ENCODE measurements around the gene FOXS1.
"Not testable (repeated sequence)": the region's sequence is repeated elsewhere in the genome, so short reads cannot be mapped to it uniquely, and the experiment has no call there.

FOXS1 gene

DNA sequence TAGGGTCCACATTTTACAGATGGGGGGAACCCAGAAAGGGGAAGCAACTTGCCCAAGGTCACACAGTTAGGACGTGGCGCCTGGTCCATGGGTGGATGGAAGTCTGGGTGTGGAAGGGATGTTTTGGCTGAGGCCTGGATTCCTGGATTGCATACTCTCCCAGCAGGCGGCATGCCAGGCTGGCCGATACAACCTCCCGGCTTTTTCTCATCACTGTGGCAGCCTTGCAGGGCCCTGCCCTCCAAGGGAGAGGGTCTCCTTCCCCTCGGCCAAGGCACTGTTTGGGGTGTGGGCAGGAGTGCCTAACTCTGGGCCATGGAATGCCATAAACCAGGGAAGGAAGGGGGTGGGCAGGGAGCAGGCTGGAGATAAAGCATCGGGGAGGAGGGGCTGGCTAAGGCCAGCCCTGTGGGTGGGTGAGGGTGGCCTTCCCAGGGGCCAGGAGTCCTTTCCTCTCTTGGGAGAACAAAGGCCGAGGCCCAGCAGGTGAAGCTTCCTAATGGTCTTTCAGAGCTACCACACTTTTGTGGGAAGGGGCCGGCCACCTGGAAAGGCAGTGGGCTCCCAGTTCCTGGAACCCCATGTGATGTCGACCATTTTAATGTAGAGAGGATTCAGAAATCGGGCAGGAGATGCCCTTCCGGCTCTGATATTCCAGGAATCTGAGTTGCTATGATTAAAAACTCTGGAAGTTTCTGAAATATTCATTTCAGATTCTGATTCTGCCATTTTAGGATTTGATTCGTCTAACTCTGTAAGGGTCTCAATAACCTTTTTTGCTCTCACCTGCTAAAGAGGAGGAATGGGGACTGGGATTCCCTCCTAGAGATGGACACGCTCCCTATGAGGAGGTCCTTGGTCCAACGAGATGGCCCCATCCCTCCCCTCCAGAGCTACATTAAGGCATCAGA lies 4.2 kb downstream of the FOXS1 start:
- DNase-seq (ENCODE audit: low spot score) (no peak), FAIRE-seq (no peak)

- peak; percentile 48 for FAIRE-seq
- no peak for DNase-seq (ENCODE audit: low spot score)
These were observed 5.5 kb downstream of the FOXS1 start for GRCh38 chr20:31839782-31840487.

DNA sequence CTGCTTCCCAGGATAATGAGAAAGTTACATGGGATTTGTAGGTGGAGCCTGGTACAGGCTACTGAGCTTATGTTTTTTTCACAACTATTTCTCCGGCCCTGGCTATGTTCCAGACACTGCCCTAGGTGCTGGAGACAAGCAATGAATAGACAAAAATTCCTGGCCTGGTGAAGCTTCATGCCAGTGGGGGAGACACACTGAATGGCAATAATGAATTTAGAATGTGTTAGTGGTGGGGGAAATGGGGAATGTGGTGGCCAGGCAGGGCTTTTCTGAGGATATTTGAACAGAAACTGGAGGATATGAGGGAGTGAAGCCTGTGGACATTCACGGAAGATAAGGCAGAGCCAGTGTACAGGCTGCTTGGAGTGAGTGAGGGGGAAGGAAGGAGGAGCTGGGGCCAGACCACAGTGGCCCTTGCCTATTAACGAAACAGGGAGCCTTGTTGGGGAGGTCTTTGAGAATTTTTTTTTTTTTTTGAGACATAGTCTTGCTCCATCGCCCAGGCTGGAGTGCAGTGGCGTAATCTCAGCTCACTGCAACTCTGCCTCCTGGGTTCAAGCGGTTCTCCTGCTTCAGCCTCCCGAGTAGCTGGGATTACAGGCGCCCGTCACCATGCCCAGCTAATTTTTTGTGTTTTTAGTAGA lies 6.6 kb downstream of the FOXS1 start:
- FAIRE-seq (peak; percentile 65), DNase-seq (ENCODE audit: low spot score) (peak; percentile 63)

DNA sequence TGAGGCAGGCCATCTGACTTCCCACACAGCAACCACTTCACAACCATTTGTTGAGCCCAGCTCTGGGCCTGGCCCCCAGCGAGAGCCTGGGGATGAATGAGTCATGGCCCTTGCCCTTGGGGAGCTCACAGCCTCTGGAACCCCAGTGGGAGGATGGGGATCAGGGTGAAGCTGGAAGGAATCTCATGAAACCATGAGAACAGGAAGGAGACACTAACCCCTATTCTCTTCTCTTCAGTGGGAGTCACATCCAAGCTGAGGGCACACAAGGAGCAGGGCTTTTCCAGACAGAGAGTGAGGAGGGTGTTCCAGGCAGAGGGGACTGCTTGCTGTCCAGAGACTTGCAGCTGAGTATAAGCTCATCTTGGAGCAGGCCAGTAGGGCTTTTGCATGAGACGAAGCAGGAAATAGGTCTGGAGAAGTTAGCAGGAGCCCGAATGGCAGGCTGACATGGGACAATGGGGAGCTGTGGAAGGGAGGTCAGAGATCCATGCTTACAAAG lies 7.5 kb downstream of the FOXS1 start:
- no peak for DNase-seq (ENCODE audit: low spot score)

GRCh38 chr20:31836853-31837608 lies 8.4 kb downstream of the FOXS1 start:
- FAIRE-seq (no peak), DNase-seq (ENCODE audit: low spot score) (no peak)

More for the DNA sequence above, 7.5 kb downstream of the FOXS1 start:
- no peak for FAIRE-seq

DNA sequence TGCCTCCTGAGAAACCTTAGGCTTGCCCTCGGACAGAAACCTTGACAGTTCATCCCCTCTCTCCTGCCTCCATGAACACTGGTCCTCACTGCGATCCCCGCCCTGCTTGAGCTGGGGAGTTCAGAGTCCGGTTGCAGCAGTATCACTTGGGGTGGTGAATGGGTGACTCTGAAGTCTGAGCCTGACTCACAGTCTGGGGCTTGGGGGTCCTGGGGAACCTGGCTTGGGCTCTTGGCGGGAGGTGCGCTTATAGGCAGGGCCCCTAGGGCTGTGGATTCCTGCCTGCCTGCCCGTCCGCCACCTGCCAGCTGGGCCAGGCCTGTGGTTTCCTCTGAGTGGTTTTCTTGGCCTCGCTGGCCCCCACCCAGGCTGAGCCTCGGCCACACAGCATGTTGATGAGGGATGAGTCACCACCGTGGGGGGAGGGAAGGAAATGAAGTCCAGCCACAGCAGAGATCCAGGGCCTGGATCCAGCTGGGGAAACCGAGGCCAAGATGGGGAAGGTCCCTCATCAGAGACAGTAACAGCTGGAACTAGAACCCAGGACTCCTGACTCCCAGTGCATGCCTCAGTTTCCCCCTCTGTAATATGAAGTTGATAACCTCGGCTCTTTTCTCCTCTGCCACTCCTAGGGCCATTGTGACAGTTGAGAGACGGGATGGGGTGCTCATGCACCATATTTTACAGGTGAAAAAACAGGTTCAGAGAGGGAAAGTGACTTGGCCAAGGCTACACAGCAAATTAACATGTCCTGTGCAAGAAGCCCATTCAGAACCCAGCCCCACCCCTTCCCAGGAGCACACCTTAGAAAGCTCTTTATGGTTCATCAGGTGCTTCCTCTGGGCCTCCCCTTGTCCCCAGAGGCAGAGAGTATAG lies 9.2 kb downstream of the FOXS1 start:
- DNase-seq (ENCODE audit: low spot score), result peak; percentile 97
- FAIRE-seq, result peak; percentile 98

DNA sequence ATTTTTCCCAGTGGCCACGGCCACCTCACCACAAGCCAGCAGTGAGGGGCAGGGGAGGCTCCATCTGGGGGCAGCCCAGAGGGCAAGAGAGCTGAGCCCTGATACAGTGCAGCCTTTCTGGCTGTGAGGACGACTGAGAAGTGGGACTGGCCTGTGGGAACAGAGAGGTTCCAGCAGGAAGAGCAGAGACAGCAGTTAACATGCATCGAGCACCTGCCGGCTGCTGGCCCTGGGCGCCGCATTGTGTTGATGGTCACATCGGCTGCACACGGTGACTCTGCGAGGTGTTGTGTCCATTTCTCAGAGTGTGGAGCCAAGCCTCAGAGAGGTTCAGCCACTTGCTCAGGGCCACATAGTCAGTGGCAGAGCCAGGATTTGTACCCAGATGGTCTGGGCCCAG lies 9.8 kb downstream of the FOXS1 start:
- FAIRE-seq, result peak; percentile 53
- DNase-seq (ENCODE audit: low spot score), result no peak

DNA sequence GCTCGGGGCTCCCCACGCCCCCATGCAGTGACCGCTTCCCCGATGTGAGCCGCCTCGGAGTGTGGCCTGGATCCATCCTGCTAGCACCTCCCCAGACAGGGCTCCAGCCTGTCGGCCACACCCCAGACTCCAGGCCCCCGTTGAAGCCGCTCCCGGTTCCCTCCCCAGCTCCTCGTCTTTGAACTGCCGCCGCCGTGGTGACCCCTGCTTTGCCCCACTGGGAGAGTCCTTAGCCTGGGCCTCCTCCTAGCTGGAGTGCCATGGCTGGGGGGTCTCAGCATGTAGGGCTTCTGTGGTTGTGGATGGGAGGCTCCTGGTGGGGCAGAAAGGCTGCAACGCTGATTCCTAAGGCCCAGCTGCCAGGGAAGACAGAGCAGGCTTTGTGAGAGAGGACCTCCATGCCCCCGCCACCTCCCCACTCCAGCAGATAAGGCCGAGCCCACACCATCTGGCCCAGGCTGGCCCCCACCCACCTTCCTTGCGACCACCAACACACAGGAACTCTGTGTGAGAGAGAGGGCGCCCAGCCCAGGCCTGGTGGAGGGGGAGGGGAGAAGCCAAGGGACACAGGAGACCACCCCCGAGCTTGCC lies 11.4 kb downstream of the FOXS1 start:
- DNase-seq (ENCODE audit: low spot score) (no peak), FAIRE-seq (no peak)

DNA sequence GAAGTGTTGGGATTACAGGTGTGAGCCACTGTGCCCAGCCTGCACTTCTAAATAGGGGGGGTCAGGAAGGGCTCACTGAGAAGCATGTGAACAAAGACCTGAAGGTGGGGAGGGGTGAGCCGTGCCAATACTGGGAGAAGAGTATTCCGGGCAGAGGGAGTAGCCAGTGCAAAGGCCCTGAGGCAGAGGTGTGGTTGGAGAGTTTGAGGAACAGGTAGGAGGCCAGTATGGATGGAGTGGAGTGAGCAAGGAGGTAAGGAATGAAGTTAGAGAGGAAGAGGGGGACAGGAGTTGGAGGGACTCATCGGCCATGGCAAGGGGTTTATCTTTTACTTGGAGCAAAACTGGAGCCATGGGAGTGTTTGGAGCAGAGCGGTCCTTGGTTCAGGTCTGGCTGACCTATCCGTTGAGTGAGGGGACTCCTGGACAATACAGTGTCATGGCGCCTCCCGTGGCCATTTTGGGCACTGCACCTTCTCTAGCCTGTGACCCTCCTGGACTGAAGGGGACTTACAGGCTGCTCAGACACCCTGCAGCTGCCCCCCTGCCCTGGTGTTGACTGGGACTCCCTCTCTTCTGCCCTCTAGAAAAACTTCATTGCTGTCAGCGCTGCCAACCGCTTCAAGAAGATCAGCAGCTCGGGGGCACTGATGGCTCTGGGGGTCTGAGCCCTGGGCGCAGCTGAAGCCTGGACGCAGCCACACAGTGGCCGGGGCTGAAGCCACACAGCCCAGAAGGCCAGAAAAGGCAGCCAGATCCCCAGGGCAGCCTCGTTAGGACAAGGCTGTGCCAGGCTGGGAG lies 12.1 kb downstream of the FOXS1 start:
- peak; percentile 71 for DNase-seq (ENCODE audit: low spot score)
- FAIRE-seq, result peak; percentile 46

DNA sequence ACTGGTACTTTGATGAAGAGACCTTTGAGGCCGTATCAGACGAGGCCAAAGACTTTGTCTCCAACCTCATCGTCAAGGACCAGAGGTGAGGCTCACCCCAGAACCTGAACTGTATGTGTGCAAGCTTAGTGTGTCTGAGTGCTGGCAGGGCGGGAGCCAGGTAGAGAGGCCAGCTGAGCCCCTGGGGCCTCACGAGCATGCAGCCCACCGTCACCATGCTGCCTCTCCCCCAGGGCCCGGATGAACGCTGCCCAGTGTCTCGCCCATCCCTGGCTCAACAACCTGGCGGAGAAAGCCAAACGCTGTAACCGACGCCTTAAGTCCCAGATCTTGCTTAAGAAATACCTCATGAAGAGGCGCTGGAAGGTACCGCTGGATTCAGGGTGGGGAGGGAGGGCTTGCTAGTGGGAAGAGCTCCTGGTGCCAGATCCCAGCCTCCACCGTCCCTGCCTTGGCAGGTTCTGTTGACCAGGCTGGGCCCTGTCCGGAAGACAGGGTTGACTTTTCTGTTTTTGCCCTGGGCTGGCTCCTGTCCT lies 13.6 kb downstream of the FOXS1 start:
- FAIRE-seq (no peak), DNase-seq (ENCODE audit: low spot score) (no peak)

- DNase-seq (ENCODE audit: low spot score) (no peak), FAIRE-seq (peak; percentile 27)
These were observed 14.2 kb downstream of the FOXS1 start for GRCh38 chr20:31831211-31831610.

DNA sequence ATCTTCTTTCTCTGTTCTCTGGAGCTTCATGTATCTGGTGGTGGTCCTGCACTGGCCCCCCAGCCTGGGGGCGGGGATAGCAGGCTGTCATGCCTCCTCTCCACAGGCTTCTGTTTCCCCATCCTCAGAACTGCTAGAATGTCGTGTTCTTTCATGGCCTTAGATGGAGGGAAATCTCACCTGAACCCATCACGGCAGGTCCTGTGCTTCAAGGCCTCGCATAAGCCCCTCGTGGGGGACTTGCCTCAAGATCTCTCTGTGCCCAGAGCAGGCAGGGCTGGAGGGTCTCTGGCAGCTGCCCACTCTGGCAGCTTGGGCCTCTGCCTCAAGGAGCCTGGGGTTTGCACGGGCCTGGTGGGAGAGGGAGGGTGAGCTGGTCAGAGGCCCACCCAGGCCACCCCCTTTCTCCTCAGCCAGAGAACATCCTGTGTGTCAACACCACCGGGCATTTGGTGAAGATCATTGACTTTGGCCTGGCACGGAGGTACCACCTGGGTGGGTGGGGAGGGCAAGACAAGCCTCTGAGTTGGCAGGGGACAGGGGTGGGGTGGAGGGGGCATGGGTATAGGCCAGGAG lies 14.9 kb downstream of the FOXS1 start:
- no peak for FAIRE-seq
- DNase-seq (ENCODE audit: low spot score), result no peak

GRCh38 chr20:31829731-31830130 lies 15.7 kb downstream of the FOXS1 start:
- FAIRE-seq, result no peak
- DNase-seq (ENCODE audit: low spot score), result no peak

- FAIRE-seq; DNase-seq (ENCODE audit: low spot score): not testable (repeated sequence)
These were observed 17.4 kb downstream of the FOXS1 start for GRCh38 chr20:31828016-31828415.

- FAIRE-seq, result no peak
- DNase-seq (ENCODE audit: low spot score), result no peak
These were observed 18.3 kb downstream of the FOXS1 start for GRCh38 chr20:31827059-31827458.

- FAIRE-seq (no peak), DNase-seq (ENCODE audit: low spot score) (no peak)
These were observed 19.3 kb downstream of the FOXS1 start for GRCh38 chr20:31826074-31826473.

DNA sequence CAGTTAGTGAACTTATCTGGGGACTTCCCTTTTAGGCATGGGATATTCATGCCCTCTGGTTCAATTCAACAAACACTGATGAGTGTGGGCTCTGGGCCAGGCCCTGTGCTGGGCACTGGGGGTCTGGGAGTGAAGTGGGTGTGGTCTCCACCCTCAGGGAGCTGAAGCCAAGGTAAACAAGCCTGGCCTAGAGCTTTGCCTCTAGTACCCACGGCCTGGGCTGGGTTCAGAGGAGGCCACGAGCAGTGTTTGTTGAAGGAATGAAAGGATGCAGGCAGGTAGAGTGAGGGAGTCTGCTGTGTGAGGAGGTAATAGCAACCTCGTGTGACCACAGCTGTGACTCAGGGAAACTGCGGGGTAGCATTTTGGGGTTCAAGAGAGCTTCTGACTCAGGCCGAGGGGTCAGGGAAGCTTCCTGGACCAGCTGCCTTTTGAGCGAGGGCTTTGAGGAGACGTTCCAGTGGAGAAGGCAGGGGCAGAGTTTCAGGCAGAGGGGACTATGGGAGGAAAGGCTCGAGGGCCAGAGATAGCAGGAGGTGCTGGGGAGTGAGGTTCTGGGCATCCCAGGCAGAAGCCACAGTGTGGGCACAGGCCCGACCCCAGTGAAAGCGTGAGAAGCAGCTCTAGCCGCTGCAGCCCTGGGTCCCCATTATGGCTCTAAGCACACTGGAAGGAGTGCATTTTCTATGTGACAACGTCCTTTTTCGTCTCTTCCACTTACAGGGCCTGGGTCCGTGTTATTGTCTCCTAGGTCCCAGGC lies 20.7 kb downstream of the FOXS1 start:
- DNase-seq (ENCODE audit: low spot score), result no peak
- FAIRE-seq, result no peak

GRCh38 chr20:31824125-31824485 lies 21.3 kb downstream of the FOXS1 start:
- no peak for DNase-seq (ENCODE audit: low spot score)
- no peak for FAIRE-seq

All from urothelium cell line (cell line).